DND-41 (cell line): ENCODE results near the gene ASB8.

Experiments used
- EZH2 ChIP-seq: IDR thresholded peaks from 3 replicates; pipeline ENCODE4 v1.6.1; 2012; ENCODE audit warnings: borderline replicate concordance, low read depth, mild to moderate bottlenecking, moderate library complexity, low read length, inconsistent platforms; ENCODE audit not compliant: severe bottlenecking
- TF ChIP-seq, protein P1 (sequence below): IDR thresholded peaks from 2 replicates; pipeline ENCODE4 v1.5.1; 2012; ENCODE audit warnings: borderline replicate concordance, low read length, moderate library complexity, mild to moderate bottlenecking; ENCODE audit not compliant: poor library complexity, severe bottlenecking; ENCODE audit errors: extremely low read depth

DNA sequence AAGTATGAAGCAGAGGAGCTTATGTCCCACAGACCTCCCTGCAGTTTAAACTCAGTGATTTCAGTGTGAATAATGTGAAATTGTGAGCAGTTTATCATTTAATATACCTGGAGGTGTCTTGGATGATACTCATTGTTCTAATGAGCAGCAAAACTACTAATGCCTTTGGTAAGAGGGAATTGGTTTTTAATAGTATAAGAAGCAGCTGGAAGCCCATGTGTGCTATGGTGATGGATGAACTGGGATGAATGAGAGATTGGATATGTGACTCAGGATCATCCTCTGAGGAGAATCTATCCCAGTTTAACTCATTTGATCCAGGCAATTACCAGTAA is 19.1 kb upstream of the ASB8 start:
- TF ChIP-seq, protein P1, sequence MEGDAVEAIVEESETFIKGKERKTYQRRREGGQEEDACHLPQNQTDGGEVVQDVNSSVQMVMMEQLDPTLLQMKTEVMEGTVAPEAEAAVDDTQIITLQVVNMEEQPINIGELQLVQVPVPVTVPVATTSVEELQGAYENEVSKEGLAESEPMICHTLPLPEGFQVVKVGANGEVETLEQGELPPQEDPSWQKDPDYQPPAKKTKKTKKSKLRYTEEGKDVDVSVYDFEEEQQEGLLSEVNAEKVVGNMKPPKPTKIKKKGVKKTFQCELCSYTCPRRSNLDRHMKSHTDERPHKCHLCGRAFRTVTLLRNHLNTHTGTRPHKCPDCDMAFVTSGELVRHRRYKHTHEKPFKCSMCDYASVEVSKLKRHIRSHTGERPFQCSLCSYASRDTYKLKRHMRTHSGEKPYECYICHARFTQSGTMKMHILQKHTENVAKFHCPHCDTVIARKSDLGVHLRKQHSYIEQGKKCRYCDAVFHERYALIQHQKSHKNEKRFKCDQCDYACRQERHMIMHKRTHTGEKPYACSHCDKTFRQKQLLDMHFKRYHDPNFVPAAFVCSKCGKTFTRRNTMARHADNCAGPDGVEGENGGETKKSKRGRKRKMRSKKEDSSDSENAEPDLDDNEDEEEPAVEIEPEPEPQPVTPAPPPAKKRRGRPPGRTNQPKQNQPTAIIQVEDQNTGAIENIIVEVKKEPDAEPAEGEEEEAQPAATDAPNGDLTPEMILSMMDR: no peak
- no peak for TF ChIP-seq EZH2
